ENCODE results near the gene TANC2. TPM values are rescaled to one million over a fixed set of nuclear protein-coding genes. Genes with fewer than 3 reads are reported as not detected.

The TANC2 gene
- total and polyA plus RNA-seq, 9 of the 15 experiments (the other 6 are each of a cell fraction or from before 2014, with no cell fraction given) = 0.46 to 7.8 (median 4.5) TPM

GRCh38 chr17:62968445-62968923, 2.4 kb downstream of the TANC2 start (continued):
- TF ChIP-seq, protein P1, sequence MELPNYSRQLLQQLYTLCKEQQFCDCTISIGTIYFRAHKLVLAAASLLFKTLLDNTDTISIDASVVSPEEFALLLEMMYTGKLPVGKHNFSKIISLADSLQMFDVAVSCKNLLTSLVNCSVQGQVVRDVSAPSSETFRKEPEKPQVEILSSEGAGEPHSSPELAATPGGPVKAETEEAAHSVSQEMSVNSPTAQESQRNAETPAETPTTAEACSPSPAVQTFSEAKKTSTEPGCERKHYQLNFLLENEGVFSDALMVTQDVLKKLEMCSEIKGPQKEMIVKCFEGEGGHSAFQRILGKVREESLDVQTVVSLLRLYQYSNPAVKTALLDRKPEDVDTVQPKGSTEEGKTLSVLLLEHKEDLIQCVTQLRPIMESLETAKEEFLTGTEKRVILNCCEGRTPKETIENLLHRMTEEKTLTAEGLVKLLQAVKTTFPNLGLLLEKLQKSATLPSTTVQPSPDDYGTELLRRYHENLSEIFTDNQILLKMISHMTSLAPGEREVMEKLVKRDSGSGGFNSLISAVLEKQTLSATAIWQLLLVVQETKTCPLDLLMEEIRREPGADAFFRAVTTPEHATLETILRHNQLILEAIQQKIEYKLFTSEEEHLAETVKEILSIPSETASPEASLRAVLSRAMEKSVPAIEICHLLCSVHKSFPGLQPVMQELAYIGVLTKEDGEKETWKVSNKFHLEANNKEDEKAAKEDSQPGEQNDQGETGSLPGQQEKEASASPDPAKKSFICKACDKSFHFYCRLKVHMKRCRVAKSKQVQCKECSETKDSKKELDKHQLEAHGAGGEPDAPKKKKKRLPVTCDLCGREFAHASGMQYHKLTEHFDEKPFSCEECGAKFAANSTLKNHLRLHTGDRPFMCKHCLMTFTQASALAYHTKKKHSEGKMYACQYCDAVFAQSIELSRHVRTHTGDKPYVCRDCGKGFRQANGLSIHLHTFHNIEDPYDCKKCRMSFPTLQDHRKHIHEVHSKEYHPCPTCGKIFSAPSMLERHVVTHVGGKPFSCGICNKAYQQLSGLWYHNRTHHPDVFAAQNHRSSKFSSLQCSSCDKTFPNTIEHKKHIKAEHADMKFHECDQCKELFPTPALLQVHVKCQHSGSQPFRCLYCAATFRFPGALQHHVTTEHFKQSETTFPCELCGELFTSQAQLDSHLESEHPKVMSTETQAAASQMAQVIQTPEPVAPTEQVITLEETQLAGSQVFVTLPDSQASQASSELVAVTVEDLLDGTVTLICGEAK (IDR thresholded peaks at IDR 0.05) = 0 out of 2 replicates have a peak, but pooled peaks have one; percentile 17
- TF ChIP-seq, protein P1 (CRISPR knock-in tag; IDR thresholded peaks at IDR 0.05) = no peak
- TF ChIP-seq DEAF1 (CRISPR knock-in tag; IDR thresholded peaks at IDR 0.05) (peak; percentile 91), TEAD4 (IDR thresholded peaks at IDR 0.05; ENCODE audit: low read length) (no peak), TEAD4 (CRISPR knock-in tag; IDR thresholded peaks at IDR 0.05; ENCODE audit: borderline replicate concordance) (no peak), ZNF263 (CRISPR knock-in tag; IDR thresholded peaks at IDR 0.05; ENCODE audit: borderline replicate concordance) (no peak), SPI1 (IDR thresholded peaks at IDR 0.05; ENCODE audit: borderline replicate concordance, low read depth, low read length) (peak; percentile 65; the same call in 1 of the 2 replicates), FOXM1 (IDR thresholded peaks at IDR 0.05; ENCODE audit: low read depth) (0 out of 2 replicates have a peak, but pooled peaks have one; percentile 37), FOXM1 (CRISPR knock-in tag; IDR thresholded peaks at IDR 0.05; ENCODE audit: low read depth) (no peak), GATA2 (CRISPR knock-in tag; IDR thresholded peaks at IDR 0.05) (0 out of 2 replicates have a peak, but pooled peaks have one; percentile 9), BRF1 (IDR thresholded peaks at IDR 0.05; ENCODE audit: borderline replicate concordance, extremely low read depth, insufficient read length) (no peak), ZNF512 (tag; IDR thresholded peaks at IDR 0.05) (no peak), NRF1 (conservative IDR thresholded peaks at IDR 0.05 in 1 of 2, IDR thresholded peaks at IDR 0.05 in 1 of 2) (no peak; a peak in 1 of 4 replicates), HNRNPUL1 (IDR thresholded peaks at IDR 0.05; ENCODE audit: low read length) (no peak), ATF7 (IDR thresholded peaks at IDR 0.05) (0 out of 2 replicates have a peak, but pooled peaks have one; percentile 27), RBM15 (IDR thresholded peaks at IDR 0.05; ENCODE audit: insufficient read depth, low read length) (no peak)
